ENCODE results near the gene SCTR. TPM values are rescaled to one million over a fixed set of nuclear protein-coding genes. Genes with fewer than 3 reads are reported as not detected.

SCTR gene
- total RNA-seq, 1 donor from 2014 or later, result not detected

DNA sequence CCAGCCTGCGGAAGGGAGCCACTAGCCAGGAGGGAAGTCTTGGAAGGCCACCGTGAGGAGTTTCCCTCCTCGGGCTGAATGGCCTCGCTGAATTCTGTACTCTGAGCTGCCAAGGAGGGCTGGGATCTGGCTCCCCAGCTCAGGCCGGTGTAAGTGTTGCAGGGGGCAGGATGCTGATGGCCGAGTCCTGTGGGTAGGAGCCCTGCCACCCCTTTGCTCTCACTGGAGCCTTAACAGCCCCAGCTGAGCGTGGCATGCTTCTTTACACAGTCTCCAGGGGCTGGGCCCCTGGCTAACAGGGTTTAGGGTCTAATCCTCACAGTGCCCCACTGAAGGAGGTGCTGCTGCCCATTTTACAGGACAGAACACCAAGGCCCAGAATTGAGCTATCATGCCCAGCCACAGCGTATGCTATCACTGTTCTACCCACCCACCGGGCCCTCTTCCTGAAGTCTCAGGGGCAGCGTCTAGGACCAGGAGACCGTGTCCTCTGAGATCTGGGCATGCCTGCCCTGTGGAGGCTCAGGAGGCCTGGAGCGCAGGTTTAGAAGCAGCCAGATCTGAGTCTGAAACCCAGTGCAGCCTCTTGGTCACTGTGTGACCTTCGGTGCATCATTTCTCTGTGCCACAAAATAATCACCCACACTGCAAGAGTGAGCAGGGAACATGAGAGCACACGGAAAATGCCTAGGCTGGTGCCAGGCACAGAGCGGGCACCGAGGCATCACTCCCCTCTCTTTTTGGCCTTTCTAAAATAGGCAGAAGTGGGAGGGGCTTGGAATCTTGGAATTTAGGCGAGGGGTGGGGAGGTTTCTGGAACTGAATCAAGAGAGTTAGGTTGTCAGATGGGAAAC is 49.7 kb downstream of the SCTR start:
- no peak overlapping the region for H3K27ac Mint-ChIP-seq (ENCODE audit: unreplicated experiment)
- peaks cover 8% of the 10 kb centered on the region for H3K4me1 Mint-ChIP-seq (ENCODE audit: low read depth)

GRCh38 chr2:119473621-119474370 is 50.5 kb downstream of the SCTR start:
- no peak overlapping the region for H3K4me3 Mint-ChIP-seq (ENCODE audit: unreplicated experiment)
- peaks cover 17% of the 10 kb centered on the region for H3K27me3 Mint-ChIP-seq (ENCODE audit: low read depth)

More for the DNA sequence above, 49.7 kb downstream of the SCTR start:
- no peaks in the 10 kb centered on the region for H3K36me3 Mint-ChIP-seq (ENCODE audit: low read depth)
- peaks cover 19% of the 10 kb centered on the region for H3K27me3 Mint-ChIP-seq (ENCODE audit: low read depth)
- no peaks in the 10 kb centered on the region for H3K9me3 Mint-ChIP-seq (ENCODE audit: low read depth)
- no peak for DNase-seq (ENCODE audit: low spot score)
- TF ChIP-seq, protein P1, sequence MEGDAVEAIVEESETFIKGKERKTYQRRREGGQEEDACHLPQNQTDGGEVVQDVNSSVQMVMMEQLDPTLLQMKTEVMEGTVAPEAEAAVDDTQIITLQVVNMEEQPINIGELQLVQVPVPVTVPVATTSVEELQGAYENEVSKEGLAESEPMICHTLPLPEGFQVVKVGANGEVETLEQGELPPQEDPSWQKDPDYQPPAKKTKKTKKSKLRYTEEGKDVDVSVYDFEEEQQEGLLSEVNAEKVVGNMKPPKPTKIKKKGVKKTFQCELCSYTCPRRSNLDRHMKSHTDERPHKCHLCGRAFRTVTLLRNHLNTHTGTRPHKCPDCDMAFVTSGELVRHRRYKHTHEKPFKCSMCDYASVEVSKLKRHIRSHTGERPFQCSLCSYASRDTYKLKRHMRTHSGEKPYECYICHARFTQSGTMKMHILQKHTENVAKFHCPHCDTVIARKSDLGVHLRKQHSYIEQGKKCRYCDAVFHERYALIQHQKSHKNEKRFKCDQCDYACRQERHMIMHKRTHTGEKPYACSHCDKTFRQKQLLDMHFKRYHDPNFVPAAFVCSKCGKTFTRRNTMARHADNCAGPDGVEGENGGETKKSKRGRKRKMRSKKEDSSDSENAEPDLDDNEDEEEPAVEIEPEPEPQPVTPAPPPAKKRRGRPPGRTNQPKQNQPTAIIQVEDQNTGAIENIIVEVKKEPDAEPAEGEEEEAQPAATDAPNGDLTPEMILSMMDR (IDR thresholded peaks at IDR 0.05), result no peak
- H3K4me3 Mint-ChIP-seq (ENCODE audit: unreplicated experiment), result no peak overlapping the region

DNA sequence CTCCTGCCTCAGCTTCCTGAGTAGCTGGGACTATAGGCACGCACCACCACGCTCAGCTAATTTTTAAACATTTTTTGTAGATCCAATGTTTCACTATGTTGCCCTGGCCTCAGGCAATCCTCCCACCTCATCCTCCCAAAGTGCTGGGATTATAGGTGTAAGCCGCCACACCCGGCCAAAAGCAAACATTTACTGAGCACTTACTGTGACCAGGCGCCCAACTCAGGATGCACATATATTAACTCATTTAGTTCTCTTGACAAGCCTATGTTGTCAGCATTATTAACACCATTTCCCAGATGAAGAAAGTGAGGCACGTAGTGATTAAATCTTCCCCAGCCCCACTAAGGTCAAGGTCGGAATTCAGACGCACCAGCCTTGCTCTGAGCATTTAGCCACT is 51.5 kb downstream of the SCTR start:
- no peaks in the 10 kb centered on the region for H3K36me3 Mint-ChIP-seq (ENCODE audit: low read depth)
- TF ChIP-seq, protein P1 (IDR thresholded peaks at IDR 0.05), result no peak
- H3K27me3 Mint-ChIP-seq (ENCODE audit: low read depth), result peaks cover 17% of the 10 kb centered on the region
- no peak overlapping the region for H3K27ac Mint-ChIP-seq (ENCODE audit: unreplicated experiment)
- H3K4me3 Mint-ChIP-seq (ENCODE audit: unreplicated experiment), result no peak overlapping the region
- peaks cover 14% of the 10 kb centered on the region for H3K4me1 Mint-ChIP-seq (ENCODE audit: low read depth)
- no peaks in the 10 kb centered on the region for H3K9me3 Mint-ChIP-seq (ENCODE audit: low read depth)
- DNase-seq (ENCODE audit: low spot score), result no peak

More at GRCh38 chr2:119473621-119474370, 50.5 kb downstream of the SCTR start:
- H3K9me3 Mint-ChIP-seq (ENCODE audit: low read depth), result no peaks in the 10 kb centered on the region
- H3K27ac Mint-ChIP-seq (ENCODE audit: unreplicated experiment), result no peak overlapping the region
- H3K36me3 Mint-ChIP-seq (ENCODE audit: low read depth), result no peaks in the 10 kb centered on the region
- DNase-seq (ENCODE audit: low spot score), result no peak
- TF ChIP-seq, protein P1 (IDR thresholded peaks at IDR 0.05), result no peak
- H3K4me1 Mint-ChIP-seq (ENCODE audit: low read depth), result peaks cover 10% of the 10 kb centered on the region

GRCh38 chr2:119469661-119470297 is 54.5 kb downstream of the SCTR start:
- H3K36me3 Mint-ChIP-seq (ENCODE audit: low read depth), result no peaks in the 10 kb centered on the region
- H3K27ac Mint-ChIP-seq (ENCODE audit: unreplicated experiment), result no peak overlapping the region
- peaks cover 18% of the 10 kb centered on the region for H3K27me3 Mint-ChIP-seq (ENCODE audit: low read depth)
- H3K4me3 Mint-ChIP-seq (ENCODE audit: unreplicated experiment), result no peak overlapping the region
- no peaks in the 10 kb centered on the region for H3K9me3 Mint-ChIP-seq (ENCODE audit: low read depth)
- no peak for DNase-seq (ENCODE audit: low spot score)
- TF ChIP-seq, protein P1 (IDR thresholded peaks at IDR 0.05), result no peak
- peaks cover 10% of the 10 kb centered on the region for H3K4me1 Mint-ChIP-seq (ENCODE audit: low read depth)

DNA sequence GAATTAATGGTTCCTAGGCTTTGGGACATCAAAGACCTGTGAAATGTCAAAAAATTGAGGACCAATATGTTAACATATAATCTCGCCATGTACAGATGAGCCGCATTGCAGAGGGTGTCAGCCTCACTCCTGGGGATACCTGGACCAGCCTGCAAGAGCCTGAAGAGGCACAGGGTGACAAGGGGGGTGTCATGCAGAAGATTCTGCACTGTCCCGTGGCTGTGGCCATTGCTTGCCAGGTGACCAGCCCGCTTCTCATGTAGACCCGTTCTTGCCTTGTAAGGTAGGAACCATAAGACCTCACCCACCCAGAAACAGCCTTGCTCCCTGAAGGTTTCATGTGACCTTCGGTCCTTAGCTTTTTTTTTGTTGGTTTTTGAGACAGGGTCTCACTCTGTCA is 55.2 kb downstream of the SCTR start:
- H3K9me3 Mint-ChIP-seq (ENCODE audit: low read depth), result no peaks in the 10 kb centered on the region

More for the DNA sequence above, 55.2 kb downstream of the SCTR start:
- H3K4me1 Mint-ChIP-seq (ENCODE audit: low read depth), result peaks cover 10% of the 10 kb centered on the region
- H3K4me3 Mint-ChIP-seq (ENCODE audit: unreplicated experiment), result no peak overlapping the region
- no peaks in the 10 kb centered on the region for H3K36me3 Mint-ChIP-seq (ENCODE audit: low read depth)
- peaks cover 18% of the 10 kb centered on the region for H3K27me3 Mint-ChIP-seq (ENCODE audit: low read depth)
- no peak for DNase-seq (ENCODE audit: low spot score)
- TF ChIP-seq, protein P1 (IDR thresholded peaks at IDR 0.05), result no peak
- no peak overlapping the region for H3K27ac Mint-ChIP-seq (ENCODE audit: unreplicated experiment)

All from chondrocyte (in vitro differentiated cells).